Measurements from ENCODE around the gene SIRT7.

DNA sequence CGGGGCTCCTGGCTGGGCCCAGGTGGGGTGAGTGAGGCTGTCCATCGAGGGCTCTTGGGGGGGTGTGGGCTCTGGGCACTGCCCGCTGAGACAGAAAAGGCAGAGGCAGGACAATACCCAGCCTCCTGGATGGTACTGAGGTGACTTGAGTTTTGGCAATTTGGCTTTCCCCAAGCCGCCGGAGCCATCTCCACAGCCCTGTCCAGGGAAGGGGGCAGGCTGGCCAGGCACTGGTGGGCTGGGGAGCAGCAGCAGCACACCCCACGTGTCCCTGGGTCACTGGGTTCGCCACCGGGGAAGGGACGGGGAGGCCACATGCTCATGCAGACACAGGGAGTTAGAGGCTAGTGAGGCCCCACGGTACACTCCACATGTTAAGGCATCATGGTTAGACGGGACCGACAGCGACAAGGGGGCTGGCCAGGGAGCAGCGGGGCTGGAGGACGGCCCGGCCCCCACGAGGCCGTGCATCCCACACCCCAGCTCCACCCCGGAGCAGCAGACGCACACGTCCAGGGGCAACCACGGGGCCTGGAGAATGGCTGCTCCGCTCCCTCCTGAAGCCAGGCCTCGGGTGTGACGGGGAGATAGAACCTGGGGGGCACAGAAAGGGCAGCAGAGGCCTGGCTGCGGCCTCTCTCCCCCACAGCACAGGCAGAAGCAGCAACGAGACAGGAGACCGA is 49.8 kb downstream of the SIRT7 start:
- TF ChIP-seq, protein P1, sequence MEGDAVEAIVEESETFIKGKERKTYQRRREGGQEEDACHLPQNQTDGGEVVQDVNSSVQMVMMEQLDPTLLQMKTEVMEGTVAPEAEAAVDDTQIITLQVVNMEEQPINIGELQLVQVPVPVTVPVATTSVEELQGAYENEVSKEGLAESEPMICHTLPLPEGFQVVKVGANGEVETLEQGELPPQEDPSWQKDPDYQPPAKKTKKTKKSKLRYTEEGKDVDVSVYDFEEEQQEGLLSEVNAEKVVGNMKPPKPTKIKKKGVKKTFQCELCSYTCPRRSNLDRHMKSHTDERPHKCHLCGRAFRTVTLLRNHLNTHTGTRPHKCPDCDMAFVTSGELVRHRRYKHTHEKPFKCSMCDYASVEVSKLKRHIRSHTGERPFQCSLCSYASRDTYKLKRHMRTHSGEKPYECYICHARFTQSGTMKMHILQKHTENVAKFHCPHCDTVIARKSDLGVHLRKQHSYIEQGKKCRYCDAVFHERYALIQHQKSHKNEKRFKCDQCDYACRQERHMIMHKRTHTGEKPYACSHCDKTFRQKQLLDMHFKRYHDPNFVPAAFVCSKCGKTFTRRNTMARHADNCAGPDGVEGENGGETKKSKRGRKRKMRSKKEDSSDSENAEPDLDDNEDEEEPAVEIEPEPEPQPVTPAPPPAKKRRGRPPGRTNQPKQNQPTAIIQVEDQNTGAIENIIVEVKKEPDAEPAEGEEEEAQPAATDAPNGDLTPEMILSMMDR (IDR thresholded peaks at IDR 0.05): no peak
- no peak for TF ChIP-seq POLR2A (IDR thresholded peaks at IDR 0.05)
